NCI-H2081 treated with DMSO at 0.1 percent for 48 hours (cell line): ENCODE results near the gene TRMT1.
A peak's percentile ranks its signal among the peaks of the same experiment; 100 is the strongest.
"Not testable (repeated sequence)": the region's sequence is repeated elsewhere in the genome, so short reads cannot be mapped to it uniquely, and the experiment has no call there.

Experiments used
- DNase-seq: peaks from one replicate; lab custom pipeline; 2025; lab: John Stamatoyannopoulos, UW

TRMT1 gene

GRCh38 chr19:13150187-13150930 lies 33.8 kb upstream of the TRMT1 start, which contains the start of the genes IER2 and STX10:
TSS of gene IER2 (plus strand) at chr19:13150411. CDS start at chr19:13153187, 2,776 bp downstream.
TSS of gene STX10 (minus strand) at chr19:13150375. CDS start at chr19:13150173, 202 bp downstream.
- DNase-seq = peak; percentile 75

- no peak for DNase-seq
Measured at GRCh38 chr19:13149628-13150186, 33.2 kb upstream of the TRMT1 start.

GRCh38 chr19:13149173-13149627 lies 32.7 kb upstream of the TRMT1 start:
- not testable (repeated sequence) for DNase-seq

GRCh38 chr19:13146763-13147563 lies 30.4 kb upstream of the TRMT1 start:
- no peak for DNase-seq

GRCh38 chr19:13139633-13140311 lies 23.2 kb upstream of the TRMT1 start:
- no peak for DNase-seq

GRCh38 chr19:13138916-13139198 lies 22.3 kb upstream of the TRMT1 start:
- no peak for DNase-seq

GRCh38 chr19:13138171-13138915 lies 21.8 kb upstream of the TRMT1 start:
- DNase-seq = no peak

GRCh38 chr19:13137290-13137794 lies 20.8 kb upstream of the TRMT1 start:
- no peak for DNase-seq

GRCh38 chr19:13135068-13136062 lies 18.8 kb upstream of the TRMT1 start:
- no peak for DNase-seq

GRCh38 chr19:13134626-13135025 lies 18.1 kb upstream of the TRMT1 start:
- DNase-seq = no peak

GRCh38 chr19:13133241-13133870 lies 16.8 kb upstream of the TRMT1 start:
- DNase-seq = no peak

GRCh38 chr19:13132471-13133180 lies 16.1 kb upstream of the TRMT1 start:
- no peak for DNase-seq

GRCh38 chr19:13130886-13131490 lies 14.4 kb upstream of the TRMT1 start:
- DNase-seq = no peak

GRCh38 chr19:13129384-13129783 lies 12.8 kb upstream of the TRMT1 start:
- DNase-seq = no peak

- DNase-seq = no peak
Measured at GRCh38 chr19:13128583-13128982, 12.0 kb upstream of the TRMT1 start.

- no peak for DNase-seq
Measured at GRCh38 chr19:13127811-13128575, 11.5 kb upstream of the TRMT1 start.

GRCh38 chr19:13127051-13127450 lies 10.5 kb upstream of the TRMT1 start:
- DNase-seq = no peak
